HCT116 (cell line): ENCODE data around the gene KCNK5. TPM values are rescaled to one million over a fixed set of nuclear protein-coding genes. Genes with fewer than 3 reads are reported as not detected.

Experiments
- ATAC-seq: fragments of 200-7000 bp; cut with Tn5 transposase; 2 replicates; pipeline ENCODE4 v1.9.1; 2020; ENCODE audit warnings: mild to moderate bottlenecking, moderate library complexity
- BruUV-seq: library from RNA; stranded (reverse); fragments of 400-500 nt; replicated peaks from 2 replicates; lab custom pipeline; 2021; lab: Mats Ljungman, UMichigan
- CTCF ChIA-PET: fragments of 300-600 bp; sonication (Branson Sonifier 250); formaldehyde crosslinking; loops from one replicate; lab custom pipeline; 2021; ENCODE audit warnings: antibody characterized with exemption; lab: Charles Lee
- POLR2A ChIA-PET: fragments of 300-600, 350-600 bp; sonication (Branson Sonifier 250); formaldehyde crosslinking; loops from one replicate; lab custom pipeline; 2021; ENCODE audit warnings: antibody characterized with exemption; lab: Charles Lee
- RAD21 ChIA-PET, 2 experiments: fragments of 300-600 bp; sonication (Branson Sonifier 250); formaldehyde crosslinking; loops; one replicate each; lab custom pipeline; 2023; ENCODE audit warnings: low total read pairs in 2 of 2; ENCODE audit not compliant: uncharacterized antibody in 2 of 2, unreplicated experiment in 2 of 2, low non-redundant PET in 1 of 2; lab: Charles Lee
- DNase-seq: peaks from one replicate; pipeline ENCODE4 v3.0.0-alpha.2; 2010; ENCODE audit warnings: low read depth, low spot score
- H2AFZ ChIP-seq: fragments of 200-600 bp; shearing (Covaris generic), sonication (generic); 2 replicates; pipeline ENCODE4 v1.6.1; 2017; ENCODE audit warnings: low read depth, mixed run types, mixed read lengths, antibody characterized with exemption, low read length; ENCODE audit not compliant: poor library complexity, severe bottlenecking
- H3K27ac ChIP-seq: 2 replicates; pipeline ENCODE4 v1.5.1; 2012; ENCODE audit warnings: low read depth, low read length
- H3K27me3 ChIP-seq: fragments of 200-600 bp; sonication (generic); 2 replicates; pipeline ENCODE4 v1.6.1; 2016; ENCODE audit warnings: mixed run types, low read length, mixed read lengths; ENCODE audit not compliant: insufficient read depth
- H3K36me3 ChIP-seq, 2 experiments: fragments of 200-500 bp in 1 of 2; fragments of 200-600 bp in 1 of 2; sonication (Bioruptor generic) in 1 of 2; sonication (generic) in 1 of 2; 2 replicates each; pipeline versions ENCODE4 v1.5.1 to v1.6.1; 2014 to 2016; ENCODE audit warnings: low read length in 2 of 2, inconsistent platforms in 1 of 2, mixed read lengths in 1 of 2, mixed run types in 1 of 2; ENCODE audit not compliant: insufficient read depth in 2 of 2, control insufficient read depth in 1 of 2
- H3K4me1 ChIP-seq, 2 experiments: fragments of 200-600 bp in 1 of 2; sonication (generic) in 1 of 2; 2 replicates each; pipeline versions ENCODE4 v1.5.1 to v1.6.1; 2012 to 2017; ENCODE audit warnings: low read length in 2 of 2, inconsistent platforms in 1 of 2, mild to moderate bottlenecking in 1 of 2, mixed read lengths in 1 of 2, mixed run types in 1 of 2, moderate library complexity in 1 of 2; ENCODE audit not compliant: insufficient read depth in 2 of 2, control insufficient read depth in 1 of 2
- H3K4me2 ChIP-seq: fragments of 200-600 bp; sonication (generic); 2 replicates; pipeline ENCODE4 v1.6.1; 2017; ENCODE audit warnings: mixed run types, low read length, mixed read lengths
- H3K4me3 ChIP-seq, 2 experiments: fragments of 200-600 bp in 1 of 2; sonication (generic) in 1 of 2; replicated peaks in 1 of 2; 2 replicates each; pipeline ENCODE4 v1.5.1; 2011 to 2016; ENCODE audit warnings: low read length in 2 of 2, control low read depth in 1 of 2, low read depth in 1 of 2, mild to moderate bottlenecking in 1 of 2, mixed read lengths in 1 of 2, mixed run types in 1 of 2
- H3K79me2 ChIP-seq: fragments of 200-600 bp; sonication (generic); 2 replicates; pipeline ENCODE4 v1.6.1; 2017; ENCODE audit warnings: mild to moderate bottlenecking, mixed run types, low read length, moderate library complexity, mixed read lengths; ENCODE audit not compliant: insufficient read depth
- H3K9ac ChIP-seq: fragments of 200-600 bp; sonication (generic); 2 replicates; pipeline ENCODE4 v1.6.1; 2016; ENCODE audit warnings: low read length, mixed read lengths
- H3K9me2 ChIP-seq: fragments of 200-600 bp; sonication (generic), shearing (Covaris generic); 2 replicates; pipeline ENCODE4 v1.6.1; 2017; ENCODE audit warnings: mixed run types, mild to moderate bottlenecking, moderate library complexity; ENCODE audit not compliant: insufficient read depth
- H3K9me3 ChIP-seq, 2 experiments: fragments of 200-500 bp in 1 of 2; fragments of 200-600 bp in 1 of 2; sonication (Bioruptor generic) in 1 of 2; sonication (generic) in 1 of 2; 2 replicates each; pipeline ENCODE4 v1.6.1; 2014 to 2017; ENCODE audit warnings: low read length in 2 of 2, mixed read lengths in 2 of 2, inconsistent platforms in 1 of 2, low read depth in 1 of 2, mild to moderate bottlenecking in 1 of 2, mixed run types in 1 of 2, moderate library complexity in 1 of 2; ENCODE audit not compliant: control insufficient read depth in 1 of 2, insufficient read depth in 1 of 2
- H4K20me1 ChIP-seq: fragments of 200-600 bp; sonication (generic), shearing (Covaris generic); 2 replicates; pipeline ENCODE4 v1.6.1; 2017; ENCODE audit warnings: mixed run types, mild to moderate bottlenecking, moderate library complexity; ENCODE audit not compliant: insufficient read depth
- CTCF ChIP-seq, 3 experiments: fragments of 200-600 bp in 1 of 3; sonication (generic) in 1 of 3; IDR thresholded peaks in 2 of 3; conservative IDR thresholded peaks in 1 of 3; 2 replicates each; pipeline ENCODE4 v1.5.1; 2012 to 2017; ENCODE audit warnings: low read depth in 2 of 3, low read length in 2 of 3, antibody characterized with exemption in 1 of 3, borderline replicate concordance in 1 of 3, control low read depth in 1 of 3, mild to moderate bottlenecking in 1 of 3, mixed read lengths in 1 of 3, mixed run types in 1 of 3, moderate library complexity in 1 of 3; ENCODE audit not compliant: insufficient read depth in 1 of 3
- ELF1 ChIP-seq: IDR thresholded peaks from 2 replicates; pipeline ENCODE4 v1.6.1; 2012; ENCODE audit warnings: low read depth, borderline replicate concordance
- RAD21 ChIP-seq: IDR thresholded peaks from 2 replicates; pipeline ENCODE4 v1.6.1; 2012; ENCODE audit warnings: low read depth, mild to moderate bottlenecking
- intact Hi-C: fragments of 100-400 bp; cut with micrococcal nuclease; formaldehyde crosslinking; loops from 2 replicates; pipeline ENCODE4 v1.10.0; 2022
- total RNA-seq: library from RNA; stranded (reverse); gene quantifications from one replicate; pipeline ENCODE4 v1.2.1, GENCODE V29; 2021; ENCODE audit not compliant: unreplicated experiment
- TF ChIP-seq, protein P1 (sequence below): IDR thresholded peaks from 2 replicates; pipeline ENCODE4 v1.6.1; 2012; ENCODE audit warnings: low read depth

KCNK5 gene
- total RNA-seq, 1 experiment from 2014 or later = 9.5 TPM

GRCh38 chr6:39256294-39256940 lies 27.1 kb upstream of the KCNK5 start:
- no peaks in the 10 kb centered on the region for H4K20me1 ChIP-seq
- H3K36me3 ChIP-seq = no peaks in the 10 kb centered on the region
- peaks cover 7% of the 10 kb centered on the region; the same call in 1 of the 2 replicates for H3K27me3 ChIP-seq
- no peaks in the 10 kb centered on the region; the same call in 1 of the 2 replicates for H3K9me2 ChIP-seq
- POLR2A ChIA-PET = no interaction called here
- RAD21 ChIA-PET = no interaction called here
- H3K4me2 ChIP-seq = no peak overlapping the region
- DNase-seq (no peak), ATAC-seq (no peak)
- no peak overlapping the region for H3K9ac ChIP-seq
- CTCF ChIA-PET = no interaction called here
- H3K4me1 ChIP-seq = no peaks in the 10 kb centered on the region
- intact Hi-C loops = no loop called here
- H3K9me3 ChIP-seq = no peaks in the 10 kb centered on the region
- no TSS peak for BruUV-seq
- H2AFZ ChIP-seq = no peak overlapping the region
- H3K27ac ChIP-seq = no peak overlapping the region
- H3K4me3 ChIP-seq = no peak overlapping the region
- no peak for TF ChIP-seq RAD21
- no peak for TF ChIP-seq CTCF (IDR thresholded peaks at IDR 0.05 in 2 of 3, conservative IDR thresholded peaks at IDR 0.05 in 1 of 3; ENCODE audit: borderline replicate concordance in 1 of 3, insufficient read depth in 1 of 3, low read depth in 2 of 3, low read length in 2 of 3)
- TF ChIP-seq ELF1 = no peak
- TF ChIP-seq, protein P1, sequence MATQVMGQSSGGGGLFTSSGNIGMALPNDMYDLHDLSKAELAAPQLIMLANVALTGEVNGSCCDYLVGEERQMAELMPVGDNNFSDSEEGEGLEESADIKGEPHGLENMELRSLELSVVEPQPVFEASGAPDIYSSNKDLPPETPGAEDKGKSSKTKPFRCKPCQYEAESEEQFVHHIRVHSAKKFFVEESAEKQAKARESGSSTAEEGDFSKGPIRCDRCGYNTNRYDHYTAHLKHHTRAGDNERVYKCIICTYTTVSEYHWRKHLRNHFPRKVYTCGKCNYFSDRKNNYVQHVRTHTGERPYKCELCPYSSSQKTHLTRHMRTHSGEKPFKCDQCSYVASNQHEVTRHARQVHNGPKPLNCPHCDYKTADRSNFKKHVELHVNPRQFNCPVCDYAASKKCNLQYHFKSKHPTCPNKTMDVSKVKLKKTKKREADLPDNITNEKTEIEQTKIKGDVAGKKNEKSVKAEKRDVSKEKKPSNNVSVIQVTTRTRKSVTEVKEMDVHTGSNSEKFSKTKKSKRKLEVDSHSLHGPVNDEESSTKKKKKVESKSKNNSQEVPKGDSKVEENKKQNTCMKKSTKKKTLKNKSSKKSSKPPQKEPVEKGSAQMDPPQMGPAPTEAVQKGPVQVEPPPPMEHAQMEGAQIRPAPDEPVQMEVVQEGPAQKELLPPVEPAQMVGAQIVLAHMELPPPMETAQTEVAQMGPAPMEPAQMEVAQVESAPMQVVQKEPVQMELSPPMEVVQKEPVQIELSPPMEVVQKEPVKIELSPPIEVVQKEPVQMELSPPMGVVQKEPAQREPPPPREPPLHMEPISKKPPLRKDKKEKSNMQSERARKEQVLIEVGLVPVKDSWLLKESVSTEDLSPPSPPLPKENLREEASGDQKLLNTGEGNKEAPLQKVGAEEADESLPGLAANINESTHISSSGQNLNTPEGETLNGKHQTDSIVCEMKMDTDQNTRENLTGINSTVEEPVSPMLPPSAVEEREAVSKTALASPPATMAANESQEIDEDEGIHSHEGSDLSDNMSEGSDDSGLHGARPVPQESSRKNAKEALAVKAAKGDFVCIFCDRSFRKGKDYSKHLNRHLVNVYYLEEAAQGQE = no peak
- H3K79me2 ChIP-seq = no peaks in the 10 kb centered on the region
